Heart left ventricle (tissue), 16 donors: ENCODE results near the gene CPNE8. TPM values are rescaled to one million over a fixed set of nuclear protein-coding genes. Genes with fewer than 3 reads are reported as not detected.

Experiments used
- ATAC-seq, 4 donors: fragments of 200-7000 bp; cut with Tn5 transposase; one replicate each; pipeline ENCODE4 v1.9.1; 2020 to 2022; ENCODE audit warnings: moderate library complexity in 4 of 4, mild to moderate bottlenecking in 3 of 4, moderate number of reproducible peaks in 1 of 4
- DNase-seq, 5 donors: peaks; one replicate each; pipeline ENCODE4 v3.0.0-alpha.2; 2020
- H3K27ac ChIP-seq, 12 donors: fragments of 200-600 bp; sonication (generic) in 4 of 12; one replicate each; pipeline versions ENCODE4 v1.5.0 to v1.8.0; 2016 to 2022; ENCODE audit warnings: mild to moderate bottlenecking in 2 of 12
- H3K27me3 ChIP-seq, 9 donors: fragments of 200-600 bp; sonication (generic) in 2 of 9; one replicate each; pipeline versions ENCODE4 v1.5.1 to v1.8.0; 2016 to 2022; ENCODE audit warnings: mild to moderate bottlenecking in 3 of 9
- H3K36me3 ChIP-seq, 9 donors: fragments of 200-600 bp; sonication (generic) in 2 of 9; one replicate each; pipeline versions ENCODE4 v1.5.0 to v1.8.0; 2018 to 2022; ENCODE audit warnings: mild to moderate bottlenecking in 2 of 9
- H3K4me1 ChIP-seq, 12 donors: fragments of 200-600 bp; sonication (generic) in 4 of 12; one replicate each; pipeline versions ENCODE4 v1.5.0 to v1.8.0; 2016 to 2022; ENCODE audit warnings: mild to moderate bottlenecking in 3 of 12
- H3K4me3 ChIP-seq, 12 donors: fragments of 200-600 bp; sonication (generic) in 4 of 12; one replicate each; pipeline versions ENCODE4 v1.5.0 to v1.8.0; 2017 to 2022; ENCODE audit warnings: mild to moderate bottlenecking in 9 of 12, moderate library complexity in 4 of 12
- H3K9me3 ChIP-seq, 12 donors: fragments of 200-600 bp; sonication (generic) in 4 of 12; one replicate each; pipeline versions ENCODE4 v1.5.0 to v1.8.0; 2016 to 2022; ENCODE audit warnings: mild to moderate bottlenecking in 1 of 12
- CTCF ChIP-seq, 12 donors: fragments of 200-600 bp; sonication (generic) in 4 of 12; IDR thresholded peaks; one replicate each; pipeline versions ENCODE4 v1.5.0 to v1.8.0; 2018 to 2022; ENCODE audit warnings: antibody characterized with exemption in 12 of 12, mild to moderate bottlenecking in 5 of 12
- POLR2A ChIP-seq, 2 donors: fragments of 450-650 bp; IDR thresholded peaks; one replicate each; pipeline ENCODE4 v1.6.1; 2017; ENCODE audit warnings: antibody characterized with exemption in 2 of 2, mild to moderate bottlenecking in 2 of 2, moderate library complexity in 2 of 2
- WGBS, 4 donors: extraction: QIAGEN DNeasy Blood & Tissue Kit in 2 of 4; methylation state at CpG; one replicate each; pipeline versions ENCODE4 v1.1.5 to v1.1.7; 2013 to 2018; 5-methylcytosine and 5-hydroxymethylcytosine counted together
- intact Hi-C, 10 donors: fragments of 100-400 bp; cut with DNase I; formaldehyde crosslinking; loops; one replicate each; pipeline versions ENCODE4 v1.11.1 to v1.14.2; 2022
- long read RNA-seq, 3 donors: library from polyadenylated mRNA; unstranded; transcript quantifications; one replicate each; pipeline ENCODE4 v2.0.0, GENCODE V29; 2020 to 2021
- polyA plus RNA-seq, 2 donors: library from polyadenylated mRNA; stranded (reverse); fragments of 200-250 nt; gene quantifications; one replicate each; pipeline ENCODE4 v1.2.3, GENCODE V29; 2013
- total RNA-seq, 9 donors: library from RNA; depleted of rRNA in 2 of 9; stranded (reverse); fragments of >200 nt in 2 of 9; fragmentation: NEBNext Ultra II Directional in 3 of 9; extraction: Animal tissue kit (Norgen Biotek cat#: 25700) in 3 of 9; gene quantifications; one replicate each; pipeline versions ENCODE4 v1.1.0 to v1.2.4, GENCODE V29; 2016 to 2023
- donor health status: ischemic (EF 13 %, LVEDD 7.1; RV severe dilation, severe dysfunction).
- donor health status: healthy with polysubstance abuse.
- donor health status: DM: no; HTN: yes; CAD: no.
- donor health status: DM: no; HTN: no; CAD: no.
- donor health status: ischemic (EF 25% LVEDD 6.9; RV normal size, moderate dysfunction).
- donor health status: ischemic (EF 25% LVEDD 5.7; RV mildly dilated, moderate dysfunction).
- donor health status: healthy.
- donor health status: DM: yes; HTN: yes; CAD: no.
- donor health status: ischemic (EF 35%, LVEDD 5.7; RV mildly dilated, moderate dysfunction).
- donor health status: nonischemic (EF 11% LVEDD 7.7; RV severe dilation, severe dysfunction).
- donor health status: DM: yes; HTN: yes; CAD: no.
- donor health status: PGD.
- donor health status: ischemic (EF 29% LVEDD 5.4; RV normal size, mild dysfunction).
- donor health status: nonischemic (EF 23%, LVEDD 6.1; RV moderate dilation, normal function).

The CPNE8 gene
- total RNA-seq (10 to 100 TPM in 1 of 9 donors, 1 to 10 TPM in 8; 2.9 to 15.1 (median 5.5) TPM), polyA plus RNA-seq (1 to 10 TPM; 3.1 to 4.5 TPM)
- long read RNA-seq, donor 1, partial matches to known transcripts, result 1 of 1 reads
- long read RNA-seq, donor 1, other reads (novel, unspliced or antisense), result 0 of 1 reads
- long read RNA-seq, donor 2, partial matches to known transcripts, result 4 of 9 reads
- long read RNA-seq, donor 2, other reads (novel, unspliced or antisense), result 4 of 9 reads
- long read RNA-seq, donor 3, partial matches to known transcripts, result 1 of 2 reads
- long read RNA-seq, donor 3, other reads (novel, unspliced or antisense), result 1 of 2 reads

- peak; percentile 86 to 92 (median 87) for DNase-seq
- H3K9me3 ChIP-seq, result no peaks in the 10 kb centered on the region
- peaks cover 0 to 30% (median 17%) of the 10 kb centered on the region in 12 donors for H3K4me1 ChIP-seq
- ATAC-seq, result peak; percentile 77 to 93 (median 88)
- intact Hi-C loops, result loop anchor here in 7 of 10 donors (5.0 to 10.0 kb wide), 7 partner anchors 53 to 581 kb away; no protein-coding TSS in a partner anchor
- peak within 1 kb of the TSS; percentile 88 to 98 (median 94) for H3K27ac ChIP-seq
- no peaks in the 10 kb centered on the region for H3K36me3 ChIP-seq
- TF ChIP-seq CTCF (IDR thresholded peaks at IDR 0.05) (peak in 1 of 12 donors; percentile 9), POLR2A (IDR thresholded peaks at IDR 0.05) (peak in 1 of 2 donors; percentile 55)
- 1% methylated on average over 35 to 54 of the region's 54 CpGs for WGBS, 4 donors
- H3K27me3 ChIP-seq, result no peaks in the 10 kb centered on the region
- peak within 1 kb of the TSS; percentile 55 to 85 (median 74) for H3K4me3 ChIP-seq
Observed at GRCh38 chr12:38905480-38906351, at the start of gene CPNE8. TSS of gene CPNE8 (minus strand) at chr12:38905591. CDS start at chr12:38905534, 57 bp downstream.

GRCh38 chr12:38954238-38954873 lies 49.0 kb upstream of the CPNE8 start:
- no peak for DNase-seq
- 72 to 81% (median 74%) methylated on average over 3 of the region's 3 CpGs for WGBS, 4 donors
- TF ChIP-seq CTCF (IDR thresholded peaks at IDR 0.05), result no peak
- TF ChIP-seq POLR2A (IDR thresholded peaks at IDR 0.05), result no peak
- ATAC-seq, result no peak
- H3K27ac ChIP-seq, result no peak overlapping the region
- no peaks in the 10 kb centered on the region for H3K4me1 ChIP-seq
- no peak overlapping the region for H3K4me3 ChIP-seq
- no peaks in the 10 kb centered on the region for H3K9me3 ChIP-seq
- no peaks in the 10 kb centered on the region for H3K27me3 ChIP-seq
- intact Hi-C loops, result no loop called here
- no peaks in the 10 kb centered on the region for H3K36me3 ChIP-seq

- ATAC-seq (no peak), DNase-seq (no peak)
- Histone ChIP-seq H3K36me3 (no peaks in the 10 kb centered on the region), H3K4me1 (no peaks in the 10 kb centered on the region), H3K9me3 (no peaks in the 10 kb centered on the region), H3K27me3 (no peaks in the 10 kb centered on the region), H3K27ac (no peak overlapping the region), H3K4me3 (no peak overlapping the region)
- 72 to 87% (median 79%) methylated on average over 2 of the region's 2 CpGs for WGBS, 4 donors
- intact Hi-C loops, result no loop called here
- TF ChIP-seq POLR2A (IDR thresholded peaks at IDR 0.05), result no peak
- no peak for TF ChIP-seq CTCF (IDR thresholded peaks at IDR 0.05)
Observed at GRCh38 chr12:38949363-38949762, 44.0 kb upstream of the CPNE8 start.
